Motor neuron (in vitro differentiated cells): ENCODE results near the gene SCLY. TPM values are rescaled to one million over a fixed set of nuclear protein-coding genes. Genes with fewer than 3 reads are reported as not detected.

Source experiments
- ATAC-seq, 8 experiments: fragments of 200-7000 bp; cut with Tn5 transposase; replicated peaks in 6 of 8; 2 replicates each; pipeline ENCODE4 v1.8.0; 2021; ENCODE audit warnings: mild to moderate bottlenecking in 8 of 8, moderate library complexity in 8 of 8
- H3K27ac ChIP-seq, 2 donors: fragments of 250-450 bp; sonication (Bioruptor Pico); 2 replicates each; pipeline ENCODE4 v1.9.0; 2021; ENCODE audit warnings: antibody characterized with exemption in 2 of 2, mild to moderate bottlenecking in 2 of 2, moderate library complexity in 1 of 2
- H3K4me1 ChIP-seq, 2 donors: fragments of 250-450 bp; sonication (Bioruptor Pico); replicated peaks in 1 of 2; 2 replicates each; pipeline ENCODE4 v1.6.1; 2021; ENCODE audit warnings: antibody characterized with exemption in 2 of 2, mild to moderate bottlenecking in 2 of 2, moderate library complexity in 1 of 2
- H3K4me3 ChIP-seq, 5 donors: fragments of 250-450 bp; sonication (Bioruptor Pico); 2 replicates each; pipeline ENCODE4 v1.9.0; 2021; ENCODE audit warnings: antibody characterized with exemption in 5 of 5, mild to moderate bottlenecking in 5 of 5, moderate library complexity in 4 of 5
- WGBS, 10 experiments: fragments of 450-650 bp; shearing (Covaris generic); methylation state at CpG; one replicate each; pipeline ENCODE4 v1.0.0; 2022; 5-methylcytosine and 5-hydroxymethylcytosine counted together
- in situ Hi-C, 9 experiments: fragments of 400-800 bp; cut with MboI; loops; one replicate each; pipeline ENCODE4 v1.15.0; 2021; ENCODE audit warnings: low sequenced_read_pairs in 9 of 9, low pct_unique_long_range_greater_than_20kb in 2 of 9; ENCODE audit not compliant: unreplicated experiment in 9 of 9
- total RNA-seq, 8 experiments: library from RNA; unstranded; fragments of 300-600 nt; gene quantifications; 2 replicates each; pipeline versions ENCODE4 v1.2.3 to v1.2.4, GENCODE V29; 2022

SCLY gene
- total RNA-seq, 8 experiments from 2014 or later = 7.4 to 40.7 (median 12.4) TPM

DNA sequence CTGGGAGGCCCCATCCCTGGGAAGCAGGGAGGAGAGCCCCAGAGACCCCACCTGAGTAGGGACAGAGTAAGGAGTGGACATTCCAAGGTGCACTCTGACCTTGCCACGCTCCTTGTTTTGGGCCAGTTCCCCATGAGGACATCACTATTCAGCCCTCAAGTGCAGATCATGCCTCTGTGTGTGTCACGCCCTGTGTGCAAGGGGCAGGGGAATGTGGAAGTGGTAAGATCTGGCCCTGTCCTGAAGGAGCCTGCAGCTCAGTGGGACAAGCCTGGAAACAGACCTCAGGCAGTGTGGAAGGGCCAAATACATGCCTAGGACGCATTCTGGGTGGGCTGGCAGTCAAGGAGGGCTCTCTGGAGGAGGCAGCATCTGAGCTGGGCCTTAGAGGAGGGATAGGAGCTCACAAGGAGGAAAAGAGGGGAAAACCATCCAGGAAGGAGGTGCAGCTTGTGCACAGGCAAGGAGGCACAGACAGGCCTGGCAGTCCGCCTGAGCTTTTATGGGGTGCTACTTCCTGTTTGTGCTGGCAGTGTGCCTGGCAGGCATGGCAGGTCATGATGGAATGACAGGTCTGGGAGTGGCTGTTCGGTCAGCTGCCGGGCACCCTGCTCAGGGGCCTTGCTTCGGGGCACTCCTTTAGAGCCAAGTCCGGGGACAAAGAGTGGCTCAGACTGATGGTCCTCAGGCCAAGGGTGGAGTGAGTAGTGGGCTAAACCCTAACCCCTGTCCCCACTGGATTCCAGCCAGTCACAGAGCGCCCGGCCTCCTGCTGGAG is 80.9 kb downstream of the SCLY start:
- in situ Hi-C loops = no loop called here
- ATAC-seq = peak in 1 of 8 experiments; percentile 33
- 43 to 92% (median 85%) methylated on average over 1 to 6 of the region's 10 CpGs; no CpG with 5 or more reads in 2 of the 10 experiments for WGBS, 10 experiments
- Histone ChIP-seq H3K27ac (no peak overlapping the region), H3K4me1 (peaks cover 12 to 16% of the 10 kb centered on the region in 2 donors), H3K4me3 (no peak overlapping the region)

DNA sequence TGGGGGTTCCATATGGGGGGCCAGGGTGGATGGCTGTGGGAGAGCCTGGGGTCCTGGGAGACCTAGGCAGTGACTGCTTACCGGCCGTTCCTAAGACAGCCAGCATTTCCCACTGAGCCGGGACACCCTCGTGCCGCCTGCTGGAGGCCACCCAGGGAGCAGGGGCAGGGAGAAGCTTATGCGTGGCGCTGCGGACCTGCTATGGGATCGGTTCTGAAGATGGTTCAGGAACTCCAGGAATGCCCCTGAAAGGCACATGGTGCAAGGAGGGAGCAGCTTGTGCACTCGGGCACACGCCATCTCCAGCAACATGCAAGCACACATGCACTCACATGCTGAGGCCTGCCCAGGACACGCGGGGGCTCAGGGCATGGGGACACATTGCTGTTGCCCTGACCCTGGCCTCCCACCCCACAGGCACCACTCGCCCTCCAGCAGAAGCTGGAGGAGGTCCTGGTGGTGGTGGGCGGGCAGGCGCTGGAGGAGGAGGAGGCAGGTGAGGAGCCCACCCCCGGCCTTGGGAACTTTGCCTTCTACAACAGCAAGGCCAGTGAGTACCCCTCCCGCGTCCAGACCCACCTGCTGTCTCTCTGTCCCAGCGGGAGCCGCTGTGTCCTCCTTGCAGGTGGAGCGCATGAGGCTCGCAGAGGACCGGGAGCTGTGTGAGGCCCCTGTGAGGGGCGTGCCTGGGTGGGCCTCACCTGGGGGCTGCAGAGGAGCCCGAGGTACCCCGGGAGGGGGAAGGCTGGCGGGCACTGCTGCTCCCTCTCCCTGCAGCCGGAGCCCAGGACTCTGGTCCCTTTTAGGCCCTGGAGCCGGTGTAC is 81.8 kb downstream of the SCLY start:
- 50 to 80% methylated on average over 2 of the region's 30 CpGs; no CpG with 5 or more reads in 8 of the 10 experiments for WGBS, 10 experiments
- Histone ChIP-seq H3K4me3 (no peak overlapping the region), H3K27ac (no peak overlapping the region), H3K4me1 (peaks cover 12 to 20% of the 10 kb centered on the region in 2 donors)
- no peak for ATAC-seq
- in situ Hi-C loops = no loop called here

DNA sequence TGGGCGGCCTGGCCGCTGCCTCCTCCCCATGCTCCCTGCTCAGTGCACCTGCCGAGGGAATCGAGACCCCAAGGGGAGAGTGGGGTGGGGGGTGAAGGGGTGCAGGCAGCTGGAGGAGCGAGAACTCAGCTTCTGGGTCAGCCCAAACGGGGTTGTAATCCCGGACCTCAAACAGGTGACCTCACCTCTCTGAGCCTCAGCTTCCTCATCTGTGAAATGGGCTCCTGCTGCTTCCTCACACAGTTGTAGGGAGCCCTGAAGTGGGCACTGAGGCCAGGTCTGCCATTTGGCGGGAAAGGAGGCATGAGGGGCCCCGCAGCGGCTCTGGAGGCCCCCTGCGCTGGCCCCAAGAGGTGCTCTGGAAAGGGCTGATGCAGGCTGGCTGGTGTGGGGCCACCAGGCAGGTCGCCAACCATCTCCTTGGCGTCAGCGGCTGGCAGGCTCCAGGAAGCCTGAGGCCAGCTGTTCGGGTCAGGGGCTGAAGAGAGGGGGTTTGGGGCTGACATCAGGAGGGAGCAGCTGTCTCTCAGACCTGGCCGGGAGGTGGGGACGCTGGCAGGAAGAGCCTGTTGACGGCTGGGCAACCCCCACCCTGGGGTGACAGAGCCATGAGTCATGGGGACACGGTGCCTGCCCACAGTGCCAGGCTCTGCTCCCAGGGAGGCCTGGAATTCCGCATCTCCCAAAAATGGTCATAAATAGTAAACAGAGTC is 82.6 kb downstream of the SCLY start:
- no peak overlapping the region for H3K27ac ChIP-seq
- ATAC-seq = no peak
- 8 to 100% (median 60%) methylated on average over 1 to 3 of the region's 20 CpGs; no CpG with 5 or more reads in 4 of the 10 experiments for WGBS, 10 experiments
- H3K4me1 ChIP-seq = peaks cover 9 to 22% of the 10 kb centered on the region in 2 donors
- in situ Hi-C loops = no loop called here
- no peak overlapping the region for H3K4me3 ChIP-seq

DNA sequence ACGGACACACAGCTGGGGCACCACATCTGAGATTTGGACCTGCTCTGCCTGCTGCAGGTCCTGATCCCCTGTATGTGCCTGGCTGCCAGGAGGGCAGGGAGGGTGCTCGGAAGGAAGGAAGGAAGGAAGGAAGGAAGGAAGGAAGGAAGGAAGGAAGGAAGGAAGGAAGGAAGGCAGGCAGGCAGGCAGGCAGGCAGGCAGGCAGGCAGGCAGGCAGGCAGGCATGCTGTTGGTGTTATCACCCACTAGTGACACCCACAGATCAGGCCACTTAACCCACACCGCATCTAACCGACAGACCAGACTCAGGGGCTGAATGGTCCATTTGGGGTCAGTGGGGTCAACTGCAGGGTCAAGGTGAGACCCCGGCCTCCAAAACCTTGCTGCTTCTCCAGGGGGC is 83.5 kb downstream of the SCLY start:
- Histone ChIP-seq H3K4me1 (peaks cover under 1 to 13% of the 10 kb centered on the region in 2 donors), H3K27ac (no peak overlapping the region), H3K4me3 (no peak overlapping the region)
- ATAC-seq = no peak
- in situ Hi-C loops = no loop called here
- WGBS, 10 experiments = no CpG with 5 or more reads among the region's 5 CpGs

DNA sequence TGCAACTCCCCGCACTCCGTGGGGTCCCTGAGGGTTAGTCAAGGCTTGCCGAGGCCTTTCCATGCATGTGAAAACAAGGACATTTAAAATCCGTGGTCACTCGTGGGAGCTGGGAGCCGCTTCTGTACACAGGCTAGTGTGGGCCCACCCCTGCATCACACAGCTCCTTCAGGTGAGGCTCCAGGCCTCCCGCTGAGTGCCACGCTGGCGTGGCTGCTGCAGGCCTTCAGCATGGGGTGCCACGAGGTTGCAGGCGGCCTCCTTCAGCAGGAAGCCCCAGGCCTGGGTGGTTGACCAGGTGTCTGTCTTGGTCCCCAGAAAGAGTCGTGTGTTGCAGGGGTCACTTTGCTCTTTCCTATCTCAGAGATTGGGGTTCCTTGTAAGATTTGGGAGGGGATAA is 84.2 kb downstream of the SCLY start:
- in situ Hi-C loops = no loop called here
- WGBS, 10 experiments = 56 to 94% (median 73%) methylated on average over 1 to 3 of the region's 12 CpGs; no CpG with 5 or more reads in 6 of the 10 experiments
- no peak overlapping the region for H3K27ac ChIP-seq
- peaks cover 0 to 11% of the 10 kb centered on the region in 2 donors for H3K4me1 ChIP-seq
- no peak overlapping the region for H3K4me3 ChIP-seq
- no peak for ATAC-seq

DNA sequence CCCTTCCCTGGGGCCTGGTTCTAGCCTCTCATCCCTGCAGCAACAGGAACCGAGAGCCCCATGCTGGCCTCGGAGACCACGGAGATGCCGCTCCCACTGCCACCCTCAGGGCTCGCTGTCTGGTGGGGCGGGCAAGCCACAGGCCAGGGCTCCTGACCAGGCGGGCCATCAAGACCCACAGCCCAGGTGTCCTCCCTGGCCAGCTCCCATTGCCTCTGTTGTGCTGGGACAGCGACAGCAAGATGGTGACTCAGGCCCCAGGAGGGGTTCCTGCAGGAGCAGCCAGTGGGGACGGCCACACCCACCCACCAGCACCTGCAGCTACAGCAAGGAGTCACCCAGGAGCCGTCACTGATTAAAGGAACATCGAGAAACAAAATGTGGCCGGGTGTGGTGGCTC is 85.0 kb downstream of the SCLY start:
- ATAC-seq = no peak
- Histone ChIP-seq H3K4me3 (no peak overlapping the region), H3K4me1 (peaks cover 0 to 11% of the 10 kb centered on the region in 2 donors), H3K27ac (no peak overlapping the region)
- in situ Hi-C loops = no loop called here
- 63 to 100% (median 80%) methylated on average over 1 to 8 of the region's 12 CpGs; no CpG with 5 or more reads in 4 of the 10 experiments for WGBS, 10 experiments

DNA sequence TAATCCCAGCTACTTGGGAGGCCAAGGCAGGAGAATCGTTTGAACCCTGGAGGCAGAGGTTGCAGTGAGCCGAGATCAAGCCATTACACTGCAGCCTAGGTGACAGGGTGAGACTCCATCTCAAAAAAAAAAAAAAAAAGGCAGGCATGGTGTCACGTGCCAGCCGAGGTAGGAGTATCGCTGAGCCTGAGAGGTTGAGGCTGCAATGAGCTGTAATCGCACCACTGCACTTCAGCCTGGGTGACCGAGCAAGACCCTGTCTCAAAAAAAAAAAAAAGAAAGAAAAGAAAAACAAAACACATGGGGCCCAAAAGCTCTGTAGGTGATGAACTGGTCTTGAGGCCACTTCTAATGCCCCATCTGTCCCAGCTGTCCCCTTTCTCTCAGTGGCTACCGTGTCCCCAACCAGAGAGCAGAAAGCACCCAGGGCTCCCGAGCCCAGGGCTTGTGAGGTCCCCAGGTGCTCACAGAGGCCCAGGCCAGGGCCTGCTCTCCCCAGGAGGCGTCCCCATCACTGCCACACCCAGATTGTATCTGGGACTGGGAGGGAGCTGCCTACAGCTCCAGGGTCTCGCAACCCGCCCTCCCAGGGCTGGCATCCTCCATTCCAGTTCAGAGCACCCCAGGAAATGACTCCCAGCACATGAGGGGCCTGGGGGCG is 86.2 kb downstream of the SCLY start:
- 20 to 90% (median 80%) methylated on average over 1 to 9 of the region's 13 CpGs; no CpG with 5 or more reads in 3 of the 10 experiments for whole genome bisulfite sequencing, 10 experiments
- H3K4me1 ChIP-seq = peaks cover 0 to 11% of the 10 kb centered on the region in 2 donors
- ATAC-seq = peak in 4 of 8 experiments; percentile 32 to 54 (median 50)
- no peak overlapping the region for H3K27ac ChIP-seq
- in situ Hi-C loops = no loop called here
- no peak overlapping the region for H3K4me3 ChIP-seq

DNA sequence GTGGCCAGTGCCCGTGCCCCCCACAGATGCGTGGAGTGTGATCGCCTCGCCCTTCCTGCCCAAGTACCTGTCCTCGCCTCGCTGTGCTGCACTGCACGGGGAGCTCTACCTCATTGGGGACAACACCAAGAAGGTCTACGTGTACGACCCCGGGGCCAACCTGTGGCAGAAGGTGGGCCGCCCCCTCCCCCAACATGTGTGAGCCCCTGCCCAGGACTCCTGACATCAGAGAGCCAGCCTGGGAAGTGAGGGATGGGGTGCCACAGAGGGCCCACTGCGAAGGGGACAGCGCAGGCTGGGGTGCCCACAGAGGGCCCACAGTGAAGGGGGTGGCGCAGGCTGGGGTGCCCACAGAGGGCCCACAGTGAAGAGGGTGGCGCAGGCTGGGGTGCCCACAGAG is 88.2 kb downstream of the SCLY start:
- no peak overlapping the region for H3K27ac ChIP-seq
- no peak overlapping the region for H3K4me3 ChIP-seq
- no peak for ATAC-seq
- H3K4me1 ChIP-seq = peaks cover 0 to 11% of the 10 kb centered on the region in 2 donors
- in situ Hi-C loops = no loop called here
- 40 to 100% methylated on average over 1 to 2 of the region's 15 CpGs; no CpG with 5 or more reads in 8 of the 10 experiments for WGBS, 10 experiments

Other genes starting within 250 kb of the SCLY start
- gene RAMP1, start 201.4 kb upstream of the SCLY start, total RNA-seq = 10 to 100 TPM in 1 of 8 experiments, 1 to 10 TPM in 5, under 1 TPM in 2; 0.81 to 20.9 (median 1.6) TPM
- gene UBE2F, start 94.0 kb upstream of the SCLY start, total RNA-seq = 10 to 100 TPM; 18.2 to 65.1 (median 33.0) TPM
- gene ESPNL, start 39.3 kb downstream of the SCLY start, total RNA-seq = under 1 TPM; 0.11 to 0.87 (median 0.39) TPM
- gene KLHL30, start 77.7 kb downstream of the SCLY start, total RNA-seq = under 1 TPM; 0.21 to 0.76 (median 0.42) TPM
- 1 to 10 TPM in 2 of 8 experiments, under 1 TPM in 6; 0.54 to 2.9 (median 0.80) TPM for gene ERFE, start 98.0 kb downstream of the SCLY start, total RNA-seq
- 10 to 100 TPM; 18.7 to 41.7 (median 23.5) TPM for gene ILKAP, start 142.7 kb downstream of the SCLY start, total RNA-seq
- gene HES6, start 179.0 kb downstream of the SCLY start, total RNA-seq = 100 to 1,000 TPM in 1 of 8 experiments, 10 to 100 TPM in 4, 1 to 10 TPM in 3; 1.9 to 176 (median 29.6) TPM
- gene PER2, start 227.6 kb downstream of the SCLY start, total RNA-seq = 1 to 10 TPM in 7 of 8 experiments, under 1 TPM in 1; 0.66 to 8.7 (median 5.3) TPM